B cell (primary cell): Measurements from ENCODE around the gene TEKT1. TPM values are rescaled to one million over a fixed set of nuclear protein-coding genes. Genes with fewer than 3 reads are reported as not detected.

Experiments used
- ATAC-seq: fragments of 200-7000 bp; cut with Tn5 transposase; one replicate; pipeline ENCODE4 v1.10.0; 2021; ENCODE audit warnings: low read depth, mild to moderate bottlenecking, moderate number of reproducible peaks, moderate library complexity
- CTCF ChIA-PET: fragments of 350-600 bp; sonication (Branson Sonifier 250); formaldehyde crosslinking; loops from one replicate; lab custom pipeline; 2021; ENCODE audit warnings: antibody characterized with exemption, inconsistent platforms; lab: Charles Lee
- POLR2A ChIA-PET: fragments of 350-600 bp; sonication (Branson Sonifier 250); formaldehyde crosslinking; loops from one replicate; lab custom pipeline; 2021; ENCODE audit warnings: antibody characterized with exemption; lab: Charles Lee
- DNase-seq: peaks from one replicate; pipeline ENCODE4 v3.0.0; 2013
- H2AFZ ChIP-seq: 2 replicates; pipeline ENCODE4 v1.6.1; 2012; ENCODE audit warnings: mild to moderate bottlenecking, low read depth, low read length; ENCODE audit not compliant: insufficient read depth, poor library complexity, severe bottlenecking
- H3K27ac ChIP-seq, 2 donors: 1 replicate in 1 of 2; 2 replicates in 1 of 2; pipeline ENCODE4 v1.5.1; 2012 to 2013; ENCODE audit warnings: low read length in 2 of 2, mild to moderate bottlenecking in 2 of 2, moderate library complexity in 1 of 2
- H3K27me3 ChIP-seq, 4 experiments: fragments of 200-600 bp in 1 of 4; sonication (generic) in 1 of 4; replicated peaks in 1 of 4; 1 replicate in 2 of 4; 2 replicates in 2 of 4; pipeline versions ENCODE4 v1.6.1 to v1.7.0; 2013 to 2016; ENCODE audit warnings: low read length in 3 of 4, mild to moderate bottlenecking in 2 of 4, mixed read lengths in 1 of 4, moderate library complexity in 1 of 4; ENCODE audit not compliant: insufficient read depth in 4 of 4, control insufficient read depth in 3 of 4; ENCODE audit errors: control extremely low read depth in 1 of 4
- H3K36me3 ChIP-seq, 2 experiments: replicated peaks in 1 of 2; 1 replicate in 1 of 2; 2 replicates in 1 of 2; pipeline versions ENCODE4 v1.6.1 to v1.7.1; 2013; ENCODE audit warnings: low read length in 1 of 2; ENCODE audit not compliant: insufficient read depth in 2 of 2, control insufficient read depth in 1 of 2; ENCODE audit errors: control extremely low read depth in 1 of 2, extremely low read depth in 1 of 2
- H3K4me1 ChIP-seq, 2 donors: fragments of 200-600 bp in 1 of 2; sonication (generic) in 1 of 2; 1 replicate in 1 of 2; 2 replicates in 1 of 2; pipeline versions ENCODE4 v1.5.1 to v1.6.1; 2013 to 2017; ENCODE audit warnings: low read length in 2 of 2; ENCODE audit not compliant: control insufficient read depth in 2 of 2, insufficient read depth in 2 of 2
- H3K4me2 ChIP-seq: replicated peaks from 2 replicates; pipeline ENCODE3; 2012; ENCODE audit warnings: mild to moderate bottlenecking, low read depth, low read length; ENCODE audit not compliant: poor library complexity, severe bottlenecking
- H3K4me3 ChIP-seq, 5 experiments: fragments of 200-600 bp in 1 of 5; sonication (generic) in 1 of 5; 1 replicate in 3 of 5; 2 replicates in 2 of 5; pipeline versions ENCODE4 v1.5.1 to v1.7.0; 2011 to 2016; ENCODE audit warnings: low read length in 4 of 5, mild to moderate bottlenecking in 4 of 5, low read depth in 2 of 5, control low read depth in 1 of 5, moderate library complexity in 1 of 5; ENCODE audit not compliant: insufficient read depth in 1 of 5; ENCODE audit errors: control extremely low read depth in 1 of 5, extremely low read depth in 1 of 5
- H3K79me2 ChIP-seq: fragments of 200-600 bp; sonication (generic); one replicate; pipeline ENCODE4 v1.6.0; 2016; ENCODE audit warnings: low read length; ENCODE audit not compliant: control insufficient read depth, insufficient read depth
- H3K9ac ChIP-seq: fragments of 200-600 bp; sonication (generic); 2 replicates; pipeline ENCODE4 v1.6.1; 2017; ENCODE audit warnings: mild to moderate bottlenecking, low read length, moderate library complexity
- H3K9me3 ChIP-seq, 3 donors: one replicate each; pipeline versions ENCODE4 v1.6.1 to v1.7.1; 2013; ENCODE audit warnings: low read length in 2 of 3; ENCODE audit not compliant: control insufficient read depth in 2 of 3, insufficient read depth in 1 of 3; ENCODE audit errors: control extremely low read depth in 1 of 3
- H4K20me1 ChIP-seq: 2 replicates; pipeline ENCODE4 v1.6.0; 2012; ENCODE audit warnings: mild to moderate bottlenecking, low read length; ENCODE audit not compliant: insufficient read depth, control insufficient read depth, poor library complexity, severe bottlenecking
- H3K27ac Mint-ChIP-seq: one replicate; pipeline ENCODE4 v1.8.0; 2021; ENCODE audit warnings: mixed read lengths
- H3K27me3 Mint-ChIP-seq: one replicate; pipeline ENCODE4 v1.8.0; 2021; ENCODE audit warnings: mixed read lengths
- H3K4me1 Mint-ChIP-seq: one replicate; pipeline ENCODE4 v1.8.0; 2021; ENCODE audit warnings: mixed read lengths
- H3K4me3 Mint-ChIP-seq: one replicate; pipeline ENCODE4 v1.8.0; 2021; ENCODE audit warnings: mixed read lengths
- H3K9me3 Mint-ChIP-seq: one replicate; pipeline ENCODE4 v1.8.0; 2022; ENCODE audit warnings: mixed read lengths; ENCODE audit not compliant: insufficient read depth
- EZH2 ChIP-seq: IDR thresholded peaks from 2 replicates; pipeline ENCODE4 v1.6.1; 2012; ENCODE audit warnings: borderline replicate concordance, low read depth, mild to moderate bottlenecking, moderate library complexity, low read length; ENCODE audit not compliant: insufficient read depth, poor library complexity, severe bottlenecking
- WGBS: methylation state at CpG from one replicate; pipeline ENCODE4 v1.1.5; 2013; ENCODE audit warnings: missing lambda C conversion rate; ENCODE audit not compliant: insufficient coverage; 5-methylcytosine and 5-hydroxymethylcytosine counted together
- intact Hi-C: fragments of 100-400 bp; cut with micrococcal nuclease; formaldehyde crosslinking; loops from one replicate; pipeline ENCODE4 v1.10.0; 2022
- polyA plus RNA-seq: library from polyadenylated mRNA; depleted of rRNA; stranded (reverse); fragments of >200 nt; gene quantifications from 2 replicates; pipeline ENCODE4 v1.2.3, GENCODE V29; 2012
- total RNA-seq, 2 donors: library from RNA; stranded (reverse); fragments of 120-200 nt in 1 of 2; gene quantifications; 1 replicate in 1 of 2; 2 replicates in 1 of 2; pipeline versions ENCODE4 v1.2.3 to v1.2.4, GENCODE V29; 2013 to 2022
- TF ChIP-seq, protein P1 (sequence below): fragments of 200-600 bp; IDR thresholded peaks from one replicate; pipeline ENCODE4 v1.8.0; 2022; ENCODE audit warnings: antibody characterized with exemption, mild to moderate bottlenecking

Gene TEKT1
- total and polyA plus RNA-seq, 2 donors (not counting 1 experiment from before 2014, with no cell fraction given): not detected

DNA sequence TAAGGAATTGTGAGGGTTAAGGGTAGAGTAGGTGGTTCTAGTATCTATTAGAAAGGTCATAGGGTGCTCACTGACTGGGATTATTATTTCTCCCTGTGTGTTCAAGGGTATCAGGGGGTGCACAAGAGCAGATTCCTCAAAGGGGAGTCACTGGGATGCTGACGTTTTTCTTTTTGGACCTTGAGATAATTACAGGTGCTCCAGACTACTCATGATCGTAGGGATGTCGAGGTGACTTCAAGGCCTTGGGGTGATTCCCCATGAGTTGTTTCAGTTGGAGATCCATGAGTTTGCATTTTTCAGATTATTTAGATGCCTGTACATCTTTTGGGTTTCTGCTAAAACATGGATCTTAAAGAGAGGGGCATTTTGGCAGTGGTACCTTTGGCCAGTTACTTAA lies 41.4 kb upstream of the TEKT1 start:
- Mint-ChIP-seq H3K4me1 (no peaks in the 10 kb centered on the region), H3K27ac (no peak overlapping the region), H3K4me3 (no peak overlapping the region), H3K27me3 (peaks cover 40% of the 10 kb centered on the region), H3K9me3 (no peaks in the 10 kb centered on the region)
- Histone ChIP-seq H3K9ac (no peak overlapping the region), H3K4me1 (no peaks in the 10 kb centered on the region), H3K9me3 (no peaks in the 10 kb centered on the region), H3K27ac (no peak overlapping the region), H4K20me1 (no peaks in the 10 kb centered on the region), H2AFZ (no peak overlapping the region), H3K79me2 (no peaks in the 10 kb centered on the region), H3K4me3 (no peak overlapping the region), H3K27me3 (no peaks in the 10 kb centered on the region), H3K4me2 (no peak overlapping the region), H3K36me3 (no peaks in the 10 kb centered on the region)
- intact Hi-C loops: no loop called here
- whole genome bisulfite sequencing: 94% methylated on average over 3 of the region's 3 CpGs
- DNase-seq: no peak
- POLR2A ChIA-PET: interaction anchor here (0.5 kb wide), 1 partner anchor 1105 kb away, joined by 5 read pairs; no protein-coding TSS in a partner anchor
- no peak for ATAC-seq
- CTCF ChIA-PET: no interaction called here
- TF ChIP-seq EZH2: no peak
- TF ChIP-seq, protein P1, sequence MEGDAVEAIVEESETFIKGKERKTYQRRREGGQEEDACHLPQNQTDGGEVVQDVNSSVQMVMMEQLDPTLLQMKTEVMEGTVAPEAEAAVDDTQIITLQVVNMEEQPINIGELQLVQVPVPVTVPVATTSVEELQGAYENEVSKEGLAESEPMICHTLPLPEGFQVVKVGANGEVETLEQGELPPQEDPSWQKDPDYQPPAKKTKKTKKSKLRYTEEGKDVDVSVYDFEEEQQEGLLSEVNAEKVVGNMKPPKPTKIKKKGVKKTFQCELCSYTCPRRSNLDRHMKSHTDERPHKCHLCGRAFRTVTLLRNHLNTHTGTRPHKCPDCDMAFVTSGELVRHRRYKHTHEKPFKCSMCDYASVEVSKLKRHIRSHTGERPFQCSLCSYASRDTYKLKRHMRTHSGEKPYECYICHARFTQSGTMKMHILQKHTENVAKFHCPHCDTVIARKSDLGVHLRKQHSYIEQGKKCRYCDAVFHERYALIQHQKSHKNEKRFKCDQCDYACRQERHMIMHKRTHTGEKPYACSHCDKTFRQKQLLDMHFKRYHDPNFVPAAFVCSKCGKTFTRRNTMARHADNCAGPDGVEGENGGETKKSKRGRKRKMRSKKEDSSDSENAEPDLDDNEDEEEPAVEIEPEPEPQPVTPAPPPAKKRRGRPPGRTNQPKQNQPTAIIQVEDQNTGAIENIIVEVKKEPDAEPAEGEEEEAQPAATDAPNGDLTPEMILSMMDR: no peak

- no peak overlapping the region for H3K27ac Mint-ChIP-seq
- peaks cover 35% of the 10 kb centered on the region for H3K27me3 Mint-ChIP-seq
- no peak overlapping the region for H2AFZ ChIP-seq
- H3K4me1 Mint-ChIP-seq: no peaks in the 10 kb centered on the region
- intact Hi-C loops: no loop called here
- ChIA-PET POLR2A (no interaction called here), CTCF (interaction anchor here (1.6 kb wide), 1 partner anchor 27 kb away, joined by 3 read pairs; no protein-coding TSS in a partner anchor)
- no peaks in the 10 kb centered on the region for H4K20me1 ChIP-seq
- H3K27ac ChIP-seq: no peak overlapping the region
- no peak overlapping the region for H3K4me3 ChIP-seq
- WGBS: no CpG with 5 or more reads among the region's 1 CpG
- no peaks in the 10 kb centered on the region for H3K9me3 ChIP-seq
- ATAC-seq: no peak
- no peak for DNase-seq
- H3K27me3 ChIP-seq: no peaks in the 10 kb centered on the region
- H3K4me3 Mint-ChIP-seq: no peak overlapping the region
- no peaks in the 10 kb centered on the region for H3K79me2 ChIP-seq
- H3K36me3 ChIP-seq: no peaks in the 10 kb centered on the region
- TF ChIP-seq, protein P1: no peak
- no peak for TF ChIP-seq EZH2
- no peaks in the 10 kb centered on the region for H3K4me1 ChIP-seq
- no peak overlapping the region for H3K9ac ChIP-seq
- no peak overlapping the region for H3K4me2 ChIP-seq
- no peaks in the 10 kb centered on the region for H3K9me3 Mint-ChIP-seq
These were observed 39.3 kb upstream of the TEKT1 start for GRCh38 chr17:6870841-6871240.
